ENCODE measurements around the gene FOSL2.

Gene FOSL2

GRCh38 chr2:28350791-28351285, 41.8 kb upstream of the FOSL2 start:
- no peak overlapping the region for H2AFZ ChIP-seq (ENCODE audit: low read length)
- no peaks in the 10 kb centered on the region for H3K79me2 ChIP-seq (ENCODE audit: low read length)
- no peak overlapping the region for H3K4me2 ChIP-seq (ENCODE audit: low read depth, low read length)

GRCh38 chr2:28351621-28352020, 41.0 kb upstream of the FOSL2 start:
- Histone ChIP-seq H3K36me3 (replicated peaks; ENCODE audit: insufficient read depth, low read length) (no peaks in the 10 kb centered on the region), H3K4me3 (ENCODE audit: low read length) (no peak overlapping the region), H4K20me1 (ENCODE audit: insufficient read depth, low read length) (no peaks in the 10 kb centered on the region), H3K4me2 (ENCODE audit: low read depth, low read length) (no peak overlapping the region), H3K27me3 (replicated peaks; ENCODE audit: insufficient read depth, low read length) (no peaks in the 10 kb centered on the region), H3F3A (ENCODE audit: insufficient read depth, low read length) (no peaks in the 10 kb centered on the region), H3K9me3 (replicated peaks; ENCODE audit: insufficient read depth, low read length) (no peaks in the 10 kb centered on the region), H3K9me2 (replicated peaks; ENCODE audit: insufficient read depth, low read length) (no peaks in the 10 kb centered on the region), H3K27ac (ENCODE audit: low read length) (no peak overlapping the region), H3K9ac (ENCODE audit: low read length) (no peak overlapping the region), H2AFZ (ENCODE audit: low read length) (no peak overlapping the region), H3K79me2 (ENCODE audit: low read length) (no peaks in the 10 kb centered on the region), H3K4me1 (ENCODE audit: low read length) (no peaks in the 10 kb centered on the region)
- TF ChIP-seq CTCF (IDR thresholded peaks at IDR 0.05; ENCODE audit: low read length) (no peak), EZH2phosphoT487 (IDR thresholded peaks at IDR 0.05; ENCODE audit: low read length) (no peak), EZH2 (optimal IDR thresholded peaks at IDR 0.05; ENCODE audit: low read depth, low read length) (no peak)
- DNase-seq, result no peak

More at GRCh38 chr2:28350791-28351285, 41.8 kb upstream of the FOSL2 start:
- Histone ChIP-seq H3K27me3 (replicated peaks; ENCODE audit: insufficient read depth, low read length) (no peaks in the 10 kb centered on the region), H3K9me3 (replicated peaks; ENCODE audit: insufficient read depth, low read length) (no peaks in the 10 kb centered on the region), H3K27ac (ENCODE audit: low read length) (no peak overlapping the region), H3F3A (ENCODE audit: insufficient read depth, low read length) (no peaks in the 10 kb centered on the region), H3K36me3 (replicated peaks; ENCODE audit: insufficient read depth, low read length) (no peaks in the 10 kb centered on the region), H4K20me1 (ENCODE audit: insufficient read depth, low read length) (no peaks in the 10 kb centered on the region), H3K9ac (ENCODE audit: low read length) (no peak overlapping the region), H3K4me1 (ENCODE audit: low read length) (no peaks in the 10 kb centered on the region), H3K4me3 (ENCODE audit: low read length) (no peak overlapping the region), H3K9me2 (replicated peaks; ENCODE audit: insufficient read depth, low read length) (no peaks in the 10 kb centered on the region)
- TF ChIP-seq EZH2 (optimal IDR thresholded peaks at IDR 0.05; ENCODE audit: low read depth, low read length) (no peak), CTCF (IDR thresholded peaks at IDR 0.05; ENCODE audit: low read length) (no peak), EZH2phosphoT487 (IDR thresholded peaks at IDR 0.05; ENCODE audit: low read length) (no peak)
- DNase-seq, result no peak

GRCh38 chr2:28352104-28352503, 40.6 kb upstream of the FOSL2 start:
- H3K4me1 ChIP-seq (ENCODE audit: low read length), result no peaks in the 10 kb centered on the region
- no peak overlapping the region for H3K4me3 ChIP-seq (ENCODE audit: low read length)
- DNase-seq, result no peak
- no peak overlapping the region for H3K9ac ChIP-seq (ENCODE audit: low read length)
- H3K9me2 ChIP-seq (replicated peaks; ENCODE audit: insufficient read depth, low read length), result no peaks in the 10 kb centered on the region
- TF ChIP-seq EZH2 (optimal IDR thresholded peaks at IDR 0.05; ENCODE audit: low read depth, low read length), result no peak
- TF ChIP-seq EZH2phosphoT487 (IDR thresholded peaks at IDR 0.05; ENCODE audit: low read length), result no peak
- TF ChIP-seq CTCF (IDR thresholded peaks at IDR 0.05; ENCODE audit: low read length), result no peak
- H3K4me2 ChIP-seq (ENCODE audit: low read depth, low read length), result no peak overlapping the region
- H2AFZ ChIP-seq (ENCODE audit: low read length), result no peak overlapping the region
- no peaks in the 10 kb centered on the region for H3K79me2 ChIP-seq (ENCODE audit: low read length)
- no peaks in the 10 kb centered on the region for H3K36me3 ChIP-seq (replicated peaks; ENCODE audit: insufficient read depth, low read length)
- H3F3A ChIP-seq (ENCODE audit: insufficient read depth, low read length), result no peaks in the 10 kb centered on the region
- H3K9me3 ChIP-seq (replicated peaks; ENCODE audit: insufficient read depth, low read length), result no peaks in the 10 kb centered on the region
- H4K20me1 ChIP-seq (ENCODE audit: insufficient read depth, low read length), result no peaks in the 10 kb centered on the region
- no peaks in the 10 kb centered on the region for H3K27me3 ChIP-seq (replicated peaks; ENCODE audit: insufficient read depth, low read length)
- H3K27ac ChIP-seq (ENCODE audit: low read length), result no peak overlapping the region
